Stimulated activated CD8-positive, alpha-beta memory T cell treated with anti-CD3 and anti-CD28 coated beads, Interleukin-7, amount 100 ng/mL, for 24 hours (primary cell): ENCODE measurements around the gene PHF21B.
"Not testable (repeated sequence)": the region's sequence is repeated elsewhere in the genome, so short reads cannot be mapped to it uniquely, and the experiment has no call there.

Source experiments
- DNase-seq: peaks from one replicate; pipeline ENCODE4 v3.0.0-alpha.2; 2020; ENCODE audit warnings: low read depth

Gene PHF21B

GRCh38 chr22:44933666-44934453 is 75.9 kb downstream of the PHF21B start:
- DNase-seq: no peak

- no peak for DNase-seq
Observed at GRCh38 chr22:44932493-44932892, 77.3 kb downstream of the PHF21B start.

GRCh38 chr22:44931766-44932165 is 78.0 kb downstream of the PHF21B start:
- DNase-seq: no peak

- DNase-seq: no peak
Observed at GRCh38 chr22:44931077-44931540, 78.7 kb downstream of the PHF21B start.

GRCh38 chr22:44930711-44931035 is 79.1 kb downstream of the PHF21B start:
- no peak for DNase-seq

GRCh38 chr22:44930016-44930710 is 79.6 kb downstream of the PHF21B start:
- no peak for DNase-seq

- no peak for DNase-seq
Observed at GRCh38 chr22:44929359-44930015, 80.3 kb downstream of the PHF21B start.

GRCh38 chr22:44928711-44929358 is 81.0 kb downstream of the PHF21B start:
- no peak for DNase-seq

- no peak for DNase-seq
Observed at GRCh38 chr22:44928136-44928463, 81.7 kb downstream of the PHF21B start.

GRCh38 chr22:44927463-44928135 is 82.2 kb downstream of the PHF21B start:
- no peak for DNase-seq

GRCh38 chr22:44926491-44927415 is 83.1 kb downstream of the PHF21B start:
- no peak for DNase-seq

GRCh38 chr22:44926124-44926475 is 83.7 kb downstream of the PHF21B start:
- DNase-seq: no peak

GRCh38 chr22:44925465-44926123 is 84.2 kb downstream of the PHF21B start:
- DNase-seq: no peak

- no peak for DNase-seq
Observed at GRCh38 chr22:44924710-44925109, 85.1 kb downstream of the PHF21B start.

GRCh38 chr22:44924098-44924497 is 85.7 kb downstream of the PHF21B start:
- no peak for DNase-seq

- not testable (repeated sequence) for DNase-seq
Observed at GRCh38 chr22:44921766-44922165, 88.0 kb downstream of the PHF21B start.

GRCh38 chr22:44920183-44920582 is 89.6 kb downstream of the PHF21B start:
- DNase-seq: no peak

GRCh38 chr22:44919691-44920090 is 90.1 kb downstream of the PHF21B start:
- no peak for DNase-seq

- DNase-seq: no peak
Observed at GRCh38 chr22:44918925-44919392, 90.8 kb downstream of the PHF21B start.

GRCh38 chr22:44918166-44918924 is 91.5 kb downstream of the PHF21B start:
- DNase-seq: no peak
